ENCODE results near the gene ASNSD1. TPM values are rescaled to one million over a fixed set of nuclear protein-coding genes. Genes with fewer than 3 reads are reported as not detected.
"Not testable (repeated sequence)": the region's sequence is repeated elsewhere in the genome, so short reads cannot be mapped to it uniquely, and the experiment has no call there.

The ASNSD1 gene
- total and polyA plus RNA-seq, 2 of the 8 experiments (the other 6 are each of a cell fraction or from before 2014, with no cell fraction given): 14.1 to 44.8 TPM

DNA sequence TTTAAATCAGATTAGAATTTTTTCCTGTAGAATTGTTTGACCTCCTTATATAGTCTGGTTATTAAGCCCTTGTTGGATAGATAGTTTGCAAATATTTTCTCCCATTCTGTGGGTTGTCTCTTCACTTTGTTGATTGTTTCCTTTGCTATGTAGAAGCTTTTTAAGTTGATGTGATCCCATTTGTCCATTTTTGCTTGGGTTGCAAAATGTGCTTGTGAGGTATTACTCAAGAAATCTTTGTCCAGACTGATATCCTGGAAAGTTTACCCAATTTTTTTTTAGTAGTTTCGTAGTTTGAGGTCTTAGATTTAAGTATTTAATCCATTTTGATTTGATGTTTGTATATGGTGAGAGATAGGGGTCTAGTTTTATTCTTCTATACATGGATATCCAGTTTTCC, 26.5 kb downstream of the ASNSD1 start:
- H3K27ac ChIP-seq (ENCODE audit: low read depth, low read length); H2BK15ac ChIP-seq (ENCODE audit: low read length); H3K14ac ChIP-seq (ENCODE audit: insufficient read length); H3K9ac ChIP-seq (replicated peaks in 1 of 4; ENCODE audit: extremely low read depth in 1 of 4, low read depth in 3 of 4, low read length in 3 of 4); H3K4ac ChIP-seq (replicated peaks; ENCODE audit: insufficient read length, low read depth, low read length); H3K27me3 ChIP-seq (replicated peaks in 1 of 4; ENCODE audit: control insufficient read depth in 3 of 4, extremely low read depth in 1 of 4, insufficient read depth in 3 of 4, low read length in 3 of 4); H3K23me2 ChIP-seq (ENCODE audit: low read depth, low read length); H2AK5ac ChIP-seq (ENCODE audit: low read depth, low read length); POLR2A ChIA-PET (ENCODE audit: partially characterized antibody); H4K5ac ChIP-seq (ENCODE audit: insufficient read length, low read depth, low read length); H4K20me1 ChIP-seq (replicated peaks in 1 of 2; ENCODE audit: control insufficient read depth in 1 of 2, insufficient read depth in 2 of 2, low read length in 2 of 2); H3K4me2 ChIP-seq (ENCODE audit: insufficient read depth in 1 of 2, low read depth in 2 of 2, low read length in 2 of 2); H2BK20ac ChIP-seq (ENCODE audit: low read length); H4K8ac ChIP-seq (ENCODE audit: extremely low read depth, insufficient read depth, low read length); H2BK120ac ChIP-seq (replicated peaks; ENCODE audit: low read depth, low read length); FAIRE-seq; H3K36me3 ChIP-seq (ENCODE audit: control insufficient read depth in 2 of 4, insufficient read depth in 4 of 4, low read length in 3 of 4); H2AFZ ChIP-seq (ENCODE audit: low read length); H3K56ac ChIP-seq (replicated peaks; ENCODE audit: insufficient read length, low read depth, low read length); H3K79me2 ChIP-seq (ENCODE audit: control insufficient read depth in 1 of 2, insufficient read depth in 2 of 2, low read length in 2 of 2); H3K18ac ChIP-seq (ENCODE audit: extremely low read depth, low read length); H2BK5ac ChIP-seq (ENCODE audit: low read depth, low read length); H3K4me3 ChIP-seq (ENCODE audit: extremely low read depth in 1 of 4, insufficient read depth in 2 of 4, low read depth in 3 of 4, low read length in 4 of 4); H2BK12ac ChIP-seq (ENCODE audit: low read depth, low read length); H3K79me1 ChIP-seq (ENCODE audit: low read depth, low read length); DNase-seq (ENCODE audit: low read depth in 1 of 2, low spot score in 2 of 2); H3K4me1 ChIP-seq (replicated peaks in 1 of 4; ENCODE audit: control insufficient read depth in 3 of 4, insufficient read depth in 4 of 4, low read length in 3 of 4); H3K9me3 ChIP-seq (ENCODE audit: insufficient read depth in 2 of 2, low read depth in 1 of 2, low read length in 1 of 2); H4K91ac ChIP-seq (replicated peaks; ENCODE audit: insufficient read length, low read length); H3K23ac ChIP-seq (ENCODE audit: insufficient read length): not testable (repeated sequence)
- WGBS, 2 experiments (ENCODE audit: extremely low coverage in 1 of 2, insufficient coverage in 1 of 2, insufficient read length in 1 of 2, insufficient replicate concordance in 2 of 2, low coverage in 1 of 2, low lambda C conversion rate in 2 of 2, missing lambda C conversion rate in 1 of 2): 90% methylated on average over 1 of the region's 1 CpG; no CpG with 5 or more reads in 1 of the 2 experiments
- CTCF ChIA-PET (ENCODE audit: partially characterized antibody): interaction anchor here (0.7 to 1.0 kb wide), 2 partner anchors 9 to 496 kb away, joined by 3 read pairs; no protein-coding TSS in a partner anchor
